ENCODE results near the gene SERPINA4. TPM values are rescaled to one million over a fixed set of nuclear protein-coding genes. Genes with fewer than 3 reads are reported as not detected.

SERPINA4 gene
- polyA plus RNA-seq, 1 donor from 2014 or later, result not detected

GRCh38 chr14:94542111-94542810 lies 19.0 kb upstream of the SERPINA4 start:
- TF ChIP-seq EZH2 (IDR thresholded peaks at IDR 0.05; ENCODE audit: borderline replicate concordance, insufficient read depth, low read length, poor library complexity, severe bottlenecking) (no peak), EP300 (conservative IDR thresholded peaks at IDR 0.05; ENCODE audit: poor library complexity, severe bottlenecking) (no peak), POLR2AphosphoS5 (IDR thresholded peaks at IDR 0.05) (no peak), MXI1 (conservative IDR thresholded peaks at IDR 0.05; ENCODE audit: poor library complexity, severe bottlenecking) (no peak), CTCF (IDR thresholded peaks at IDR 0.05; ENCODE audit: poor library complexity, severe bottlenecking) (no peak), TAF1 (IDR thresholded peaks at IDR 0.05; ENCODE audit: low read depth) (no peak), SMC3 (conservative IDR thresholded peaks at IDR 0.05; ENCODE audit: poor library complexity) (no peak), RAD21 (conservative IDR thresholded peaks at IDR 0.05) (no peak), REST (IDR thresholded peaks at IDR 0.05; ENCODE audit: borderline replicate concordance) (no peak)
- H3K4me2 ChIP-seq (ENCODE audit: low read length), result no peak overlapping the region
- no peaks in the 10 kb centered on the region for H3K27me3 ChIP-seq (ENCODE audit: insufficient read depth, low read depth, low read length)
- H3F3A ChIP-seq (ENCODE audit: insufficient read depth, low read length, poor library complexity, severe bottlenecking), result no peaks in the 10 kb centered on the region
- H3K9me2 ChIP-seq (ENCODE audit: insufficient read depth, low read length), result no peaks in the 10 kb centered on the region
- no peak overlapping the region for H3K4me3 ChIP-seq (ENCODE audit: low read length)
- no peak overlapping the region for H3K27ac ChIP-seq (ENCODE audit: low read length)
- no peaks in the 10 kb centered on the region for H4K20me1 ChIP-seq (ENCODE audit: insufficient read depth)
- no peak overlapping the region for H2AFZ ChIP-seq (ENCODE audit: low read depth, low read length)
- H3K9ac ChIP-seq (ENCODE audit: low read length), result no peak overlapping the region
- no peaks in the 10 kb centered on the region for H3K9me3 ChIP-seq (ENCODE audit: low read length)
- H3K79me2 ChIP-seq (replicated peaks; ENCODE audit: insufficient read depth, low read length), result no peaks in the 10 kb centered on the region
- H3K36me3 ChIP-seq (ENCODE audit: insufficient read depth, low read length), result no peaks in the 10 kb centered on the region

- H3K27ac ChIP-seq (ENCODE audit: low read length), result no peak overlapping the region
- H3K79me2 ChIP-seq (replicated peaks; ENCODE audit: insufficient read depth, low read length), result no peaks in the 10 kb centered on the region
- H3K9ac ChIP-seq (ENCODE audit: low read length), result no peak overlapping the region
- no peaks in the 10 kb centered on the region for H3F3A ChIP-seq (ENCODE audit: insufficient read depth, low read length, poor library complexity, severe bottlenecking)
- no peaks in the 10 kb centered on the region for H4K20me1 ChIP-seq (ENCODE audit: insufficient read depth)
- no peak overlapping the region for H2AFZ ChIP-seq (ENCODE audit: low read depth, low read length)
- no peaks in the 10 kb centered on the region for H3K27me3 ChIP-seq (ENCODE audit: insufficient read depth, low read depth, low read length)
- H3K9me2 ChIP-seq (ENCODE audit: insufficient read depth, low read length), result no peaks in the 10 kb centered on the region
- TF ChIP-seq POLR2AphosphoS5 (IDR thresholded peaks at IDR 0.05), result no peak
- TF ChIP-seq MXI1 (conservative IDR thresholded peaks at IDR 0.05; ENCODE audit: poor library complexity, severe bottlenecking), result no peak
- no peak for TF ChIP-seq REST (IDR thresholded peaks at IDR 0.05; ENCODE audit: borderline replicate concordance)
- no peak for TF ChIP-seq EZH2 (IDR thresholded peaks at IDR 0.05; ENCODE audit: borderline replicate concordance, insufficient read depth, low read length, poor library complexity, severe bottlenecking)
- TF ChIP-seq SMC3 (conservative IDR thresholded peaks at IDR 0.05; ENCODE audit: poor library complexity), result no peak
- no peak for TF ChIP-seq TAF1 (IDR thresholded peaks at IDR 0.05; ENCODE audit: low read depth)
- no peaks in the 10 kb centered on the region for H3K9me3 ChIP-seq (ENCODE audit: low read length)
- no peak overlapping the region for H3K4me3 ChIP-seq (ENCODE audit: low read length)
- no peaks in the 10 kb centered on the region for H3K36me3 ChIP-seq (ENCODE audit: insufficient read depth, low read length)
- H3K4me2 ChIP-seq (ENCODE audit: low read length), result no peak overlapping the region
Observed at GRCh38 chr14:94542811-94543440, 18.3 kb upstream of the SERPINA4 start.
